M059J (cell line): Measurements from ENCODE around the gene ZMYND8. TPM values are rescaled to one million over a fixed set of nuclear protein-coding genes. Genes with fewer than 3 reads are reported as not detected.
A peak's percentile ranks its signal among the peaks of the same experiment; 100 is the strongest.
"Not testable (repeated sequence)": the region's sequence is repeated elsewhere in the genome, so short reads cannot be mapped to it uniquely, and the experiment has no call there.

Experiments used
- DNase-seq: peaks from one replicate; pipeline ENCODE4 v3.0.0-alpha.2; 2012; ENCODE audit warnings: low read depth
- total RNA-seq: library from RNA; depleted of rRNA; stranded (reverse); fragments of >200 nt; shearing (Covaris generic); gene quantifications from 2 replicates; pipeline ENCODE4 v1.2.3, GENCODE V29; 2014

Gene ZMYND8
- total RNA-seq, 1 experiment from 2014 or later: 49.6 TPM

- DNase-seq: no peak
Observed at GRCh38 chr20:47265214-47265613, 91.3 kb downstream of the ZMYND8 start.

GRCh38 chr20:47264137-47264769, 92.2 kb downstream of the ZMYND8 start:
- DNase-seq: not testable (repeated sequence)

GRCh38 chr20:47263465-47264084, 92.9 kb downstream of the ZMYND8 start:
- DNase-seq: no peak

GRCh38 chr20:47263080-47263464, 93.4 kb downstream of the ZMYND8 start:
- no peak for DNase-seq

GRCh38 chr20:47262365-47263013, 94.0 kb downstream of the ZMYND8 start:
- DNase-seq: no peak

GRCh38 chr20:47262008-47262364, 94.5 kb downstream of the ZMYND8 start:
- DNase-seq: no peak

- not testable (repeated sequence) for DNase-seq
Observed at GRCh38 chr20:47261161-47261774, 95.2 kb downstream of the ZMYND8 start.

- not testable (repeated sequence) for DNase-seq
Observed at GRCh38 chr20:47260540-47261126, 95.9 kb downstream of the ZMYND8 start.

GRCh38 chr20:47258745-47259695, 97.5 kb downstream of the ZMYND8 start:
- DNase-seq: no peak

GRCh38 chr20:47257771-47258170, 98.7 kb downstream of the ZMYND8 start:
- no peak for DNase-seq

- no peak for DNase-seq
Observed at GRCh38 chr20:47257256-47257655, 99.2 kb downstream of the ZMYND8 start.

- DNase-seq: peak; percentile 41
Observed at GRCh38 chr20:47256668-47257236, 99.7 kb downstream of the ZMYND8 start.

GRCh38 chr20:47253872-47254271, 102.6 kb downstream of the ZMYND8 start:
- no peak for DNase-seq

- no peak for DNase-seq
Observed at GRCh38 chr20:47252879-47253307, 103.6 kb downstream of the ZMYND8 start.

GRCh38 chr20:47251154-47252020, 105.1 kb downstream of the ZMYND8 start:
- no peak for DNase-seq

GRCh38 chr20:47250360-47250759, 106.1 kb downstream of the ZMYND8 start:
- no peak for DNase-seq

- DNase-seq: no peak
Observed at GRCh38 chr20:47249913-47250312, 106.6 kb downstream of the ZMYND8 start.

GRCh38 chr20:47248448-47248966, 108.0 kb downstream of the ZMYND8 start:
- no peak for DNase-seq

GRCh38 chr20:47247972-47248371, 108.5 kb downstream of the ZMYND8 start:
- DNase-seq: no peak
